Measurements from ENCODE around the gene INTS1.

The INTS1 gene

DNA sequence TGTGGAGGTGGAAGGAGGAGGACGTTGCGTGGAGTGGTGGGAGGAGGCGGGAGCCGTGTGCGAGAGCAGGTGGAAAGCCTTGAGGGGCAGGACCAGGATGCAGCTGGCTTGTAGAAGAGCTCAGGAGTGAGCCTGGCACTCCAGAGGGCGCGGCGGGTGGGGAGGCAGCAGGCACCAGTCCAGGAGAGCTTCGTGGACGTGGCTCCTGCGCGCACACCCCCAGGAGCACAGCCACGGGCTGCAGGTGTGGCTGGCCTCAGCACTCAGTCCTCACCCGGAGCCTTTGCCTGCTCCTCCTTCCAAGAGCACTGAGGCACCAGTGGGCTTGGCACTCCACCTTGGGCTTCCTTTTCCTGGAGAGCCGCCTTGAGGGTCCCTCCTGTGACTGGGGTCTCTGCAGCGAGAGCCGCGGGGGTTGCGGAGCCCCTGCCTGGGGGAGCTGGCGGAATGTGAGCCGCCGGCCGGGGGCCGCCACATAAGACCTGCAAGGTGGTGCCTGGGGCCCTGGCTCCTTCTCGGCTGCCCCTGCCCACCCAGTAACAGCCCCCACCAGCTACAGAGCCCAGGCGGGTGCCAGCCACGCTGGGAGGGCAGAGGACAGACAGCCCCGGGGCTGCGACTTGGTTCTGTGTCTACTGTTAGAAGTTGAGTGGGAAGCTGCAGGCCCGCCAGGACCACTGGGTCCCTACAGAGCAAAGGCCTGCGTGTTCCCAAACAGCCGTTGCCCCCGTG is 37.4 kb upstream of the INTS1 start:
- DNase-seq = no peak

- no peak for DNase-seq
These were observed 36.6 kb upstream of the INTS1 start for GRCh38 chr7:1540776-1541271.

DNA sequence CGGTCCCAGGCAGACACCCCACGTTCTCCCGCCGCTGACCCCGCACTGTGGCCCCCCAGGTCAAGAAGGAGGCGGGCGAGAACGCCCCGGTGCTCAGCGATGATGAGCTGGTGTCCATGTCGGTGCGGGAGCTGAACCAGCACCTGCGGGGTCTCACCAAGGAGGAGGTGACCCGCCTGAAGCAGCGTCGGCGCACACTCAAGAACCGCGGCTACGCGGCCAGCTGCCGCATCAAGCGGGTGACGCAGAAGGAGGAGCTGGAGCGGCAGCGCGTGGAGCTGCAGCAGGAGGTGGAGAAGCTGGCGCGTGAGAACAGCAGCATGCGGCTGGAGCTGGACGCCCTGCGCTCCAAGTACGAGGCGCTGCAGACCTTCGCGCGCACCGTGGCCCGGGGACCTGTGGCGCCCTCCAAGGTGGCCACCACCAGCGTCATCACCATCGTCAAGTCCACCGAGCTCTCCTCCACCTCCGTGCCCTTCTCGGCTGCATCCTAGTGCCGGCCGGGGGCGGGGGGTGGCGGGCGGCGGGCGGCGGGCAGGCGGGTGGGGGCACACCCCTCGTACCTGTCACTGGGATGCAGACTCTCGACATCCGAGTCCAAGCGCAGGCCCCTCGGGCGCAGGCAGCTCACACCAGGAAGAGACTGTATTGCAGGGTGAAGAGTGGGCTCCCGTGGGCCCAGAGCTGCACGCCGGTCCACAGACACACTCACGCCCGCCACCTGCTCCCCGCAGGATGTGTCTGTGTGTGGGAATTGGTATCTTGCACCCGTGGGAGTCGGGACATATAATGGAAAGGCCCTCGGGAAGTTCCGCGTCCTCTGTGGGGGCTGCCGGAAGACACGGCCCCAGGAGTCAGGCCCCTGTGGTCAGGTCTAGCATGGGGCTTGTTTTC is 35.9 kb upstream of the INTS1 start:
- DNase-seq = no peak

DNA sequence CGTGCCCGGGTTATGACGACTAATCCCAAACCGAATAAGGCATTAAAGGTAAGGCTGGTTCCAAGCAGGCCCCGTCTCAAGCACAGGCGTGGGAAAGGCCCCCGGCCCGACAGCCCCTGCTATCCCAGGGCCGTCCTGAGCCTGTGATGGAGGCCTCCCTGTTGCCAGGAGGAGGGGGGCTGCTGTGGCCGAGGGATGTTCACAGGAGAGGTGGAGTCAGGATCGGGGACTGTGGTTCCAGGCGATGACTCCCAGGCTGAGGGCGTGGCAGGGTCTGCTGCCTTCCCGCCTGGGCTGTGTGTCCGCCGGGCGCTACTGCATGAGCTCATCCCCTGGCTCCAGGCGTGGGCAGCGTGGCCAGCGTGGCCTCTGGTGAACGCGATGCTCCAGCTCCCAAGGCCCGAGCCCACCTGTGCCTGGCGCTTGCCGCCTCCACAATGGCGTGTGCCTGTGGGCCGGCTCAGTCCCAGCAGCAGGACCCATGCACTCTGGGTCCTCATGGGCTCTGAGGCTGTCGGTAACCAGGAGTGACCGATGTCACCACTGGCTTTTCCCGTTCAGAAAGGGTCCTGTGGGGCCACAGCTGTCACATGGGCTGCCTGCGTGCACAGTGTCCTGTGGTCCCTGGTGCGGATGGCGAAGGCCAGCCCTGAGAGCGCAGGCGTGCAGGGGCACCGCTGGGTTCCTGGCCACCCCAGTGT is 35.1 kb upstream of the INTS1 start:
- no peak for DNase-seq

DNA sequence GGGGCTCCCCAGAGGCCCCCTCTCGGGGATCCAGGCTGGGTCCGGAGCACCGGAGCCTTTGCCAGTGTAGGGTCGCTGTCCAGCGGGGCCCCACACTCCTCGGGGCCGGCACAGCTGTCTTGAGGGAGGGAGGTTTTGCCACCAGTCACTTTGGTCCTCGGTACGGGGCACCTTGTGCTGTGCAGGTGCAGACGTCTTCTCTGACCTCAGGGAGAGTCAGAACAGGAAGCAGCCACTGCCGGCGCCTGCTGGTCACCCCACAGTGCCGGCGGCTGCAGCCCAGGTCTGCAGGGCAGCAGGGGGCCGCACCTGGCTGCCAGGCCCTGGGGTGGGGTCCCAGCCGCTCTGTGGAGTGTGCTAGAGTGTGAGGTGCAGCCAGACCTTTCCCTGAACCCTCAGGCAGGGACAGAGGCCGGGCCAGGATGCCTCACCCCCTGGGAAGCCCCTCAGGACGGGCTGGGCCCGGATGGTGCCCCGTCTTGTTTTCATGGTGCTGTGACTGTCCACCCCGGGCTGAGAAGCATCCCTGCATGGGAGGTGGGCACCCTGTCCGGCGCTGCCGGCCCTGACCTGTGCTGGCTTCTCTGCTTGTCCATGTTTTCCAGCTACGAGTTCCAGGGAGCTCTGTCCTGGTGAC is 34.5 kb upstream of the INTS1 start:
- DNase-seq = no peak

DNA sequence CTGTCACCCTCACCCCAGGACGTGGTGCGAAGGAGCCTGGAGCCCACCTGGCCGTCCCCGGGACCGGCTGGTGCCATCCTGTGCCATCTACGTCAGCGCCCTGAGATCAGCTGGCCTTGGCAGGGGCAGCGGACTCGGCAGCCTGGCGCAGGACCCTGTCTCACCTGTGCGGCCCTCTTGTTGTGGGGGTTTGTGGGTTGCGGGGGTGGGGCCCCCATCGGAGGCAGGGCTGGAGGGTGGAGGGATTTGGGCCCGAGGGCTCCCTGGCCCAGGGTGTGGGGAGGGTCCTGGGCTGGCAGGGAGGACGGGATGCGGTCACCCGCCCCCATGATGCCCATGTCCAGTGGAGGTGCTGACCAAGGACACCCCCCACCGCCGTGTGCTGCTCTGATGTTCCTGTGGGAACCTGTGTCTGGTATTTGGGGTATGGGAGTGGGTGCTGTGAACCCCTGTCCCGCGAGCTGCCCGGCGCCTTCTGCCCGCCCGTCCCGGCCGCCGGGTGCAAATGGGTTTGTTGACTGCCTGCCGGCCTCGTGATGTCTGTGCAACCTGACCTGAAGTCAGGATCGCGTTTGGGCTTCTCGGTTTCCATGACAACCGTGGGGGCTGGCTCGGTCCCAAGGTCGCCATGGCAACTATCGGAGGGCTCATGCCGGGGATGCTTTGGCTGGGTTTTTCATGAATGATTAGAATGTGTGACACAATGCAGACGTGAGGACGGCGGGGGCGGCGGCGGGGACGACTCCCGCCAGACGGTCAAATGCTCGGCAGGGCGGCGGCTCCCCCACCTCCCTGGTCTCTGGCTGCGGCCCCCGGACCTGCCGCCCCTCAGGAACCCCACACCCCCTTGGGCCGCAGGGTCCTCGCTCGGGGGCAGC is 33.6 kb upstream of the INTS1 start:
- DNase-seq = no peak

- DNase-seq = no peak
These were observed 32.8 kb upstream of the INTS1 start for GRCh38 chr7:1536743-1537534.

- DNase-seq = no peak
These were observed 32.2 kb upstream of the INTS1 start for GRCh38 chr7:1536455-1536742.

GRCh38 chr7:1535701-1536454 is 31.7 kb upstream of the INTS1 start:
- DNase-seq = no peak

GRCh38 chr7:1535100-1535458 is 30.9 kb upstream of the INTS1 start:
- DNase-seq = no peak

DNA sequence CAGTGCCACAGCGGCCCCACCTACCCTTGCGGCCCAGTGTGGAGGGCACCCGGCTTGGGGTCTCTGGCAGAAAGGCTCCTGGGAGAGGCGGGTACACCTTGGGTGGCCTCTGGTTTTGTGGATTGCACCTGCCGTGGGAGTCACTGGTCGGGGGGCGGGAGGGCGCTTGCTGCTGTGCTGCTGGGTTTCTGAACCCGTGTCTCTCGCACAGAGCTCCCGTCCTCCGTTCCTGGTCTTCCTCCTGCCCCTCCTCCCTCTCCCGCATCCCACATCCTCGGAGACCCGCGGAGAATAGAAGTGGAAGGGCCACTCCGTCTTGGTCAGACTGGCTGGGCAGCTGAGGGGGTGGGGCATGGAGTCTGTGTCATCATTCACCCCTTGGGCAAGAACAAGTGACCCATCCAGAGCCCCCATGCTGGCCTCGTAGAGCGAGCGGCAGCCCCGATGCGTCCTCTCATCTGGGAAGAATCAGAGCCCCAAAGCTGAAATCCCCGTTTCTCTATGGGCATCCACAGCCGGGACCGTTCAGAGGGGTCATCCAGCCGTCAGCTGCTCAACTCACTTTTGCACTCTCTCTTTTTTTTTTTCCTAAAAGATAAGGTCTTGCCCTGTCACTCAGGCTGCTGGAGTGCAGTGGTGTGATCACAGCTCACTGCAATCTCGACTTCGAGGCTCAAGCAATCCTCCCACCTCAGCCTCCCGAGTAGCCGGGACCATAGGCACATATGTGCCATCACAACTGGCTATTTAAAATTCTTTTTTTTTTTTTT is 30.3 kb upstream of the INTS1 start:
- DNase-seq = no peak

- DNase-seq = no peak
These were observed 29.5 kb upstream of the INTS1 start for GRCh38 chr7:1533547-1534329.

DNA sequence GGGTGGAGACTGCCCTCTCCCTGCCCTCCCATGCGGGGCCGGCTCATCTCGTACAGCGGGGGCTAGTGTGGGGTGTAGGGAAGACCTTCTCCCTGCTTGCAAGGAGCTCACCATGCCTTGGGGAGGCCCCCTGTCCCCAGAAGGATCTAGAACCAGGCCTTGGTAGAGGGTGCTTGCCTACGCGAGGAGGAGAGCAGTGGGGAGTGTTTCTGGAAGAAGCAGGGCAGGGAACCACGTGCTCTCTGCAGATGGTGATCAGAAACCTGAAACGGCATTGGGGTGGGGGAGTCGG is 29.0 kb upstream of the INTS1 start:
- no peak for DNase-seq

- DNase-seq = peak; percentile 50
These were observed 28.5 kb upstream of the INTS1 start for GRCh38 chr7:1532456-1533254.

DNA sequence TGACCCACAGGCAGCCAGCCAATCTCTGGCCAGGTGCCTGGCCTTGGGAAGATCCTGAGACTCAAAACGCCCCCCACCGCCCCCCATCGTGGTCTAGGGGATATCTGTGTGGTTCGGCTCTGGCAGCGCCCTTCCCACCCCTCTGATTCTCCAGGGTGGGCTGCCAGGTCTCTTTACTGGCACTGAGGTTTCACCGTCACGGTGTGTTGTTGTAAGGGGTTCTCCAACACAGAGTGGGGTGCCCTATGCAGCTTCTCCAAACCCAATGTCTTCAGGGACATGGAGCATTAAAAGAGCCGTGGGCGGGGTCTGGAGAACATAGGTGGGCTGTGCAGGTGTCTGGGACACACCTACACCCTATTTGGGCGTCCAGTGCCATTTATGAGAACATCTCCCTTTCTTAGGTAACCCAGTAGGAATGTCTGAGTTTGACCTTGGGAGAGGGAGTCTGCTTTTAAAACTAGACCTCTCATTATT is 27.8 kb upstream of the INTS1 start:
- DNase-seq = no peak

GRCh38 chr7:1531263-1531978 is 27.2 kb upstream of the INTS1 start:
- peak; percentile 51 for DNase-seq

GRCh38 chr7:1530946-1531262 is 26.7 kb upstream of the INTS1 start:
- DNase-seq = no peak
